SIG-M5 treated with dmso at 0.1 percent for 504 hours (cell line): ENCODE results near the gene COG1.

ENCODE experiments used
- DNase-seq: peaks from one replicate; lab custom pipeline; 2025; ENCODE audit not compliant: unreplicated experiment; lab: John Stamatoyannopoulos, UW

COG1 gene

GRCh38 chr17:73227944-73228343, 35.1 kb downstream of the COG1 start:
- no peak for DNase-seq

DNA sequence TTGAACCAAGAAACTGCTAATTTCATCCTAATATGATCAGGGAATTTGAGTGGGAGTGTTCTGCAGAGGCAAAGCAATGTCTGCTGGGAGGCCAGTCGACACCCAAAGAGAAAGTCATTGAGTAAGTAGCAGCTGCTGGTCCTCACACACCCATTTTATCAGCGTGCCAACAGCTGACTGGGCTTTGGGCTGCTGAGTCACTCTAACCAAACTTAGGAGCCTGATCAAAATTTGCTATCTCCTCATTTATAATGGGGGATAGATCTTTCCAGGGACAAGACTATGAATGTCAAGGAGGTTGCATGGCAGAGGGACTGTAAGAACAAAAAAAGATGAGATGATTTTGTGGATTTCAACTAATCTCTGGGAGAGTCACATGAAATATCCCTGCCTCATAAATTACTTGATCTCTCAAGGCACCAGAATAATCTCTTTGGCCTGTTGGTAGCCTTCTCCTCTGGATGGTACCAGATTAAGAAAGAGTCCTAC, 35.9 kb downstream of the COG1 start:
- peak; percentile 71 for DNase-seq

- DNase-seq: no peak
Observed at GRCh38 chr17:73230088-73230487, 37.2 kb downstream of the COG1 start.

- no peak for DNase-seq
Observed at GRCh38 chr17:73231395-73231794, 38.5 kb downstream of the COG1 start.

GRCh38 chr17:73231841-73232586, 39.2 kb downstream of the COG1 start:
- peak; percentile 96 for DNase-seq

DNA sequence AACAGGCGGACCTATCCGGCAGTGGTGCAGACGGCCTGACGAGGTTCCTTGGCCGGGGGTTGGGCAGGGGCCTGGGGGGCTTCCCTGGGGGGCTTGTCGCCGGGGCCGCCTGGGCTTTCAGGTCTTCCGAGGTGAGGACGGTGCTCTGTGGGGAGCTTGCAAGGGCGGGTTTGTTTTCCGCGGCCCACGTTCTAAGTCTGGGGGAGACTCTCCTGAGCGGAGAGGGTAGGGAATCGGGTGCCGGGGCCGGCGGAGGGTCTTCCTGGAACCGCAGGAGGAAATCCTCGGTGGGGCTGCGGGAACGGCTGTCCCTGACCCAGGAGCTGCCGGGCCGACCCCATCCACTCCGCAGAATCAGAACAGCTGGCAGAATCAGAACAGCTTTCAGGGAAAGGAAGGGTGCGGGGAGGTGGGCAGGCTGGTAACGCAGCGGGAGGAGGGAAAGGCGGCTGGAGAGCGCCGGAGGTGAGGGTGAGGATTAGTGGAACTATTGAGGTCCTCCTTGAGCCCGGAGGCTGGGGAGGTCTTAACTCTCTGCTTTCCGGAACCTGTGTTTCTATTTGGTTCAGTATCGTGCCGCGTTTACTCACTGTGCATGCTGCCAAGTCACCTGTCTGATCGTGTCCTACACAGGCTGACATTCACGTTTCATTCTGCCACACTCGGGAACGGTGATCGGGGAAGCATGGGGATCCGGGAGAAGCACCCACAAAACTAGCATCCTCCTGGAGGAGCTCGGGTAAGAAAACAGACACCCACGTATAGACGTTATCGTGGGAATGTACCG, 39.9 kb downstream of the COG1 start:
- DNase-seq: peak; percentile 30

DNA sequence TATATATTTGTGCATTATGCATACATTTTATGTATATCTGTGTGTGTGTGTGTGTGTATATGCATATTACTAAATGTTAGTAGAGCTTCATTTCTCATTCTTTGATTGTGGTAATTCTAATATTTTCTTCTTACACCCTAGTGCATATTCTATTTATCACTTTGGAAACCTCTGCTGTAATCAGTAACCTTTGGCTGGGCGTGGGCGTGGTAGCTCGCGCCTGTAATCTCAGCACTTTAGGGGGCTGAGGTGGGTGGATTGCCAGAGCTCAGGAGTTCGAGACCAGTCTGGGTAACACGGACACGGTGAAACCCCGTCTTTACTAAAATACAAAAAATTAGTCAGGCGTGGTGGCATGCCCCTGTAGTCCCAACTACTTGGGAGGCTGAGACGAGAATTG, 41.9 kb downstream of the COG1 start:
- DNase-seq: no peak

GRCh38 chr17:73237714-73238113, 44.9 kb downstream of the COG1 start:
- DNase-seq: no peak

DNA sequence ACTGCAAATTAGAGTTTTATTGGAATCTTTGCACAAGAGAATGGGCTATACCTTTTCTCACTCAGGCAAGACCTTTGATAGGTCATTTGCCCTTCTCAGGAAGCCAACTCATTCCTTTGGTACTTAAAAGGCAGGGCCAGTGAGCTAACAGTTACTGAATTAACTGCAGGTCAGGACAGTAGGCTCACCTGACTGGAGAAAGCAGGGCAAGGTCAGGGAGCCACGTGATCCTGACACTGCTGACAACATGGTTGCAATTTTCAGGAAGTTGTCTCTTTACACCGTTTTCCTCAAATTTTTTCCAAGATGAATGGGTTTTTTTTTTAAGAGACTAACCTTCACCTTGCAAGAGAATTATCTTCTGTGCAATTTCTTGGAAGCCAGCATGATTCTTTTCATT, 47.7 kb downstream of the COG1 start:
- DNase-seq: no peak

DNA sequence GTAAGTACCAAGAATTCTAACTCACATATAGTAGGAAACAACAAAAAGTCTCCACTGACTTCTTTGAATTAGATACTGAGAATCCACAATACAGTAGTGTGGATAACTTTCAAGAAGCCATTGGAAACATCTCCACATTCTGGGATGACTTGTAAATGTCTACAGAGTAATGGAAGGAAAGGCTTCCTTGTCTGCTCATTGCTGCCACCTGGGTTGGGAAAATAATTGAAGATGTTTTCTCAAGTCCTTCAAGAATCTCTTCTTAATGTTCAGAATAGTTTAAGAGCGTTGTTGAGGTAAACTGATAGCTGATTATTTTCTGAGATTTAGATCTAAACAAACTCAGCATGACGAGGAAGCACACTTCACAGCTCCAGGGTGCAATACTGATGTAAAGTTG, 54.9 kb downstream of the COG1 start:
- no peak for DNase-seq

DNA sequence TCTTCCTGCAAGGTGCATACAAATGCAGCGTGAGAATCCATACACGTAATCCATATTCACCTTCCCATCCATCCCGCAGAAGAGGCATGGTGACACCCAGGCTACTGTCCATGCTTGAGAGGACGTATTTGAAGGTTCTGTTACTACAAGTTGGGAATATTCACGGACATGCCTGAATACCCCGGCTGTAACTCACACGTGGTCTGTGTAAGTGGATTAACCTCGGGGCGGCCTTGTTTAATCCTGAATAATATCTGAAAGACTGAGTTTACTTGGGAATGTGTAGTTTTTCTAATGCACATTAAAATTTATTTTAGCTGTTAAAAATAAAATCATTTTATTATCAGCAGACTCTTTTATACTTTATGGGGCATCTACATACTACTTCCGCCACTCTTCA, 55.7 kb downstream of the COG1 start:
- no peak for DNase-seq

DNA sequence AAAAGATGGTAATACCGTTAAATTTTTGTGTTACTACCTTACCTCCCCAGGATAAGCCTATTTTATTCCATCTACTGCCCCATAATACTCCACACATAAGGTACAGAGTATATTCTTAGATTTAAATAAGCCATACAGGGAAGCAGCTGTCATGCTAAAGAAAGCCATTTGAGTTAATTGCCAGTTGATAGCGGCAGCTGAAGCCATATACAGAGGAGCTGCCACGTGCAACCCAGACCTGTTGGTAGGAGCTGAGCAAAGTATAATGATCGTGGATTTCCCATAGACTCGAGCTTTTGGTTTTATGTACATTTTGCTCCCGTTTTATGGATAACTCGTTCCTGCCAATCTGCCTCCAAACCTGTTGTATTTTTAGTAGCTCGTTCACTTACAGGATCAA, 56.8 kb downstream of the COG1 start:
- DNase-seq: no peak

GRCh38 chr17:73250851-73251640, 58.2 kb downstream of the COG1 start:
- no peak for DNase-seq

DNA sequence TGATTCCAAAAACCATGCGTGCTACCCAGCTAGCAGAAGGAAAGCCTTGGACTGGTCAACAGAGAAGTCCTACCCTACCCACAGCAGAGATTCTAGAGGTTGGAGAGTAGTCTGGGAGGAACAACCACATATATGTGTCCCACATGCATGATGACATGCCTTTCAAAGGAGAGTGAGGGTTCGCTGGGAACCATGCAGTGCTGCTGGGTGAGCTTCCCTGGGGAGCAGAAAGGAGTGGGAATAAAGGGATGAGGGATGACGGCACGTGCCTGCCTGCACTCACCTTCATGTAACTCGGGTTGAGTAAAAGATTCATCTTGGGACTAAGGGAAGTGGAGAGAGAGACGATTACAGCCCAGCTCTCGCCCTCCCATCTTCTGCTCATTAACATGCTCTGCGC, 59.0 kb downstream of the COG1 start:
- no peak for DNase-seq

- peak; percentile 43 for DNase-seq
Observed at GRCh38 chr17:73255671-73256181, 62.9 kb downstream of the COG1 start.

DNA sequence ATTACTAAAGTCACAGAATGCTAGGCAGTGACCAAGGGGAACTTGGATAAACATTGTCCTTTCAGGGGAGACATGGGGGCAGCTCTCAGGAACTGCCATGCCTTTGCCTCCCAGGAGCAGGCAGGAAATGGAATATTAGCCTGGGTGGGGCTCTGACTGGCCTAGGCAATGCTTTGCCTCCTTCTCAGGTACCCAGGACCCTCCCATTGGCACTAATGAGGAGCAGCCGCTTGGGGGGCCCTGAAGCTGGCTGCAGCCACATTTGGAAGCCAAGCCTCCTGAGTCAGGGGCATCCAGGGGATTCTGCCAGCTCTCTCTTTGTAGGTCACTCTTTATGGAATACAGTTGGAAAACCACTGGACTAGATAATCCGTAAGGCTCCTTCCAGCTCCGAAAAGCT, 63.4 kb downstream of the COG1 start:
- no peak for DNase-seq

DNA sequence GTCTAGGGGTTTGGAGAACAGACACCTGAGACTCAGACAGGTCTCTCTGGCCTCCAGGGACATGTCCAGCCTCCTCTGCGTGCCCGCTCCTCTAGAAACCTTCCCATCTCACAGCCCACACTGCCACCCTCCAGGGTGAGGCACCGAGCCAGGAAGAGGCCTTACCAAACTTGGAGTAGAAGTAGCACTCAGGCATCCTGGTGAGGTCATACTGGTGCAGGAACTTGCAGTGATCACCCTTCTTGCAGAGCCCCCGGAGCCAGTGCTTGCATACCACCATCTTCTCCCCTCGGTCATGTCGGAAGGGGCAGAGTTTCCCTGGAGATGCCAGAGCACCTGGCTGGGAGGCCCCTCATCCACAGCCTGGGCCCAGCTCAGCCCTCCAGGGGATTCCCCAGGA, 64.7 kb downstream of the COG1 start:
- no peak for DNase-seq
